ENCODE data around the gene OR2T3.
"Not testable (repeated sequence)": the region's sequence is repeated elsewhere in the genome, so short reads cannot be mapped to it uniquely, and the experiment has no call there.

DNA sequence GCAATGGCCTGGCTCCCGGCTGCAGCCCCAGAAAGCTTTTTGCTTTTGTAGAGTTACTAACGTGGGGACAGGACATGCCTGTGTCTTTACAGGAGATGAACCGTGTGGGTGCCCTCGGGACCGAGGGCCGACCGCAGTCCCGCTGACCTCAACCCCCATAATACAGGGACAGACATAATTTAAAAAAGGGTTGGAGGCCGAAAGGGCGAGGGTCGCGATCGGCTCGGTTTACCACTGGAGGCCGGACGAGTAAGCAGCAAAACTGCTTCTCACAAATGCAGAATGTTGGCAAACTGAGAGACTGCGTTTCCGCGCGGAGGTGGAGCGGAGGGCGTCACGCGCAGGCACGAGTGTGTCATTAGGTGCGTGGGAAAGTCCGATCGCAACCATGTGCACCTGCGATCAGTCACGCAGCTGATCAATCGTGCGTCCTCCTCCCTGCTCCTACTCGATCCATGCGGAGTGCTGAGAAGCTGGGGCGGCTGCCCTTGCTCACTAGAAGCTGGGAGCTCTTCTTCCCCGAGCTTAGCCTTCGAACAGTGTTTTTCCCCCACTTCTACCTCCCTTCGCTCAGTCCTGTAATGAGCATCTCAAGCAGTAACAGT lies 39.2 kb upstream of the OR2T3 start:
- not testable (repeated sequence) for TF ChIP-seq POLR2A (IDR thresholded peaks at IDR 0.05)
- TF ChIP-seq, protein P1, sequence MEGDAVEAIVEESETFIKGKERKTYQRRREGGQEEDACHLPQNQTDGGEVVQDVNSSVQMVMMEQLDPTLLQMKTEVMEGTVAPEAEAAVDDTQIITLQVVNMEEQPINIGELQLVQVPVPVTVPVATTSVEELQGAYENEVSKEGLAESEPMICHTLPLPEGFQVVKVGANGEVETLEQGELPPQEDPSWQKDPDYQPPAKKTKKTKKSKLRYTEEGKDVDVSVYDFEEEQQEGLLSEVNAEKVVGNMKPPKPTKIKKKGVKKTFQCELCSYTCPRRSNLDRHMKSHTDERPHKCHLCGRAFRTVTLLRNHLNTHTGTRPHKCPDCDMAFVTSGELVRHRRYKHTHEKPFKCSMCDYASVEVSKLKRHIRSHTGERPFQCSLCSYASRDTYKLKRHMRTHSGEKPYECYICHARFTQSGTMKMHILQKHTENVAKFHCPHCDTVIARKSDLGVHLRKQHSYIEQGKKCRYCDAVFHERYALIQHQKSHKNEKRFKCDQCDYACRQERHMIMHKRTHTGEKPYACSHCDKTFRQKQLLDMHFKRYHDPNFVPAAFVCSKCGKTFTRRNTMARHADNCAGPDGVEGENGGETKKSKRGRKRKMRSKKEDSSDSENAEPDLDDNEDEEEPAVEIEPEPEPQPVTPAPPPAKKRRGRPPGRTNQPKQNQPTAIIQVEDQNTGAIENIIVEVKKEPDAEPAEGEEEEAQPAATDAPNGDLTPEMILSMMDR (IDR thresholded peaks at IDR 0.05 in 4 of 5, conservative IDR thresholded peaks at IDR 0.05 in 1 of 5) = not testable (repeated sequence)
